GM23248 (cell line): ENCODE data around the gene HIPK2.

ENCODE experiments used
- EZH2 ChIP-seq: fragments of 200-600 bp; sonication (generic); IDR thresholded peaks from 2 replicates; pipeline ENCODE4 v1.6.1; 2018; ENCODE audit warnings: antibody characterized with exemption, mild to moderate bottlenecking; ENCODE audit not compliant: insufficient read depth, poor library complexity, severe bottlenecking
- EZH2phosphoT487 ChIP-seq: fragments of 200-600 bp; sonication (generic); IDR thresholded peaks from 2 replicates; pipeline ENCODE4 v1.6.1; 2018; ENCODE audit warnings: antibody characterized with exemption, moderate library complexity, mild to moderate bottlenecking, low read depth; ENCODE audit not compliant: insufficient read depth

- TF ChIP-seq EZH2 (no peak), EZH2phosphoT487 (no peak)
Observed at GRCh38 chr7:139777948-139778841, at the start of gene HIPK2.
